Type B pancreatic cell (in vitro differentiated cells): ENCODE measurements around the gene SLC25A25. TPM values are rescaled to one million over a fixed set of nuclear protein-coding genes. Genes with fewer than 3 reads are reported as not detected.

Experiments used
- DNase-seq: peaks from one replicate; pipeline ENCODE4 v3.0.0; 2021; ENCODE audit warnings: mixed read lengths; ENCODE audit not compliant: unreplicated experiment; ENCODE audit errors: extremely low spot score
- H3K27ac Mint-ChIP-seq: 2 replicates; pipeline ENCODE4 v1.8.0; 2021; ENCODE audit warnings: mild to moderate bottlenecking, mixed read lengths
- H3K27me3 Mint-ChIP-seq: 2 replicates; pipeline ENCODE4 v1.8.0; 2021; ENCODE audit warnings: mixed read lengths
- H3K36me3 Mint-ChIP-seq: 2 replicates; pipeline ENCODE4 v1.8.0; 2021; ENCODE audit warnings: mixed read lengths
- H3K4me1 Mint-ChIP-seq: one replicate; pipeline ENCODE4 v1.8.0; 2021; ENCODE audit warnings: mixed read lengths; ENCODE audit not compliant: unreplicated experiment
- H3K4me3 Mint-ChIP-seq: 2 replicates; pipeline ENCODE4 v1.8.0; 2021; ENCODE audit warnings: mild to moderate bottlenecking, mixed read lengths
- H3K9me3 Mint-ChIP-seq: 2 replicates; pipeline ENCODE4 v1.8.0; 2021; ENCODE audit warnings: mixed read lengths
- CTCF ChIP-seq: fragments of 200-600 bp; sonication (generic); conservative IDR thresholded peaks from 2 replicates; pipeline ENCODE4 v1.5.0; 2021; ENCODE audit warnings: antibody characterized with exemption, mild to moderate bottlenecking
- total RNA-seq: library from RNA; stranded (reverse); gene quantifications from 2 replicates; pipeline ENCODE4 v1.2.1, GENCODE V29; 2021; ENCODE audit warnings: low replicate concordance

SLC25A25 gene
- total RNA-seq, 1 donor from 2014 or later = 19.1 TPM

- Mint-ChIP-seq H3K4me3 (no peak overlapping the region), H3K9me3 (no peaks in the 10 kb centered on the region), H3K27ac (no peak overlapping the region), H3K27me3 (no peaks in the 10 kb centered on the region), H3K36me3 (no peaks in the 10 kb centered on the region), H3K4me1 (peaks cover 15% of the 10 kb centered on the region)
- TF ChIP-seq CTCF = no peak
- DNase-seq = no peak
Observed at GRCh38 chr9:128151309-128152132, 83.5 kb downstream of the SLC25A25 start.

- Mint-ChIP-seq H3K9me3 (no peaks in the 10 kb centered on the region), H3K27ac (no peak overlapping the region), H3K4me3 (no peak overlapping the region), H3K27me3 (no peaks in the 10 kb centered on the region), H3K4me1 (peaks cover 15% of the 10 kb centered on the region), H3K36me3 (no peaks in the 10 kb centered on the region)
- no peak for DNase-seq
- TF ChIP-seq CTCF = no peak
Observed at GRCh38 chr9:128152133-128153059, 84.4 kb downstream of the SLC25A25 start.

- H3K9me3 Mint-ChIP-seq = no peaks in the 10 kb centered on the region
- no peak for TF ChIP-seq CTCF
- no peak for DNase-seq
Observed at GRCh38 chr9:128153060-128153946, 85.3 kb downstream of the SLC25A25 start.

GRCh38 chr9:128153947-128154695, 86.1 kb downstream of the SLC25A25 start:
- Mint-ChIP-seq H3K36me3 (no peaks in the 10 kb centered on the region), H3K4me3 (no peak overlapping the region), H3K9me3 (no peaks in the 10 kb centered on the region), H3K27ac (no peak overlapping the region), H3K4me1 (peaks cover 11% of the 10 kb centered on the region), H3K27me3 (no peaks in the 10 kb centered on the region)
- no peak for DNase-seq
- TF ChIP-seq CTCF = no peak

More at GRCh38 chr9:128153060-128153946, 85.3 kb downstream of the SLC25A25 start:
- Mint-ChIP-seq H3K4me1 (peaks cover 15% of the 10 kb centered on the region), H3K4me3 (no peak overlapping the region), H3K27ac (no peak overlapping the region), H3K27me3 (no peaks in the 10 kb centered on the region), H3K36me3 (no peaks in the 10 kb centered on the region)
